ENCODE measurements around the gene KMT2E.
"Not testable (repeated sequence)": the region's sequence is repeated elsewhere in the genome, so short reads cannot be mapped to it uniquely, and the experiment has no call there.

Gene KMT2E

DNA sequence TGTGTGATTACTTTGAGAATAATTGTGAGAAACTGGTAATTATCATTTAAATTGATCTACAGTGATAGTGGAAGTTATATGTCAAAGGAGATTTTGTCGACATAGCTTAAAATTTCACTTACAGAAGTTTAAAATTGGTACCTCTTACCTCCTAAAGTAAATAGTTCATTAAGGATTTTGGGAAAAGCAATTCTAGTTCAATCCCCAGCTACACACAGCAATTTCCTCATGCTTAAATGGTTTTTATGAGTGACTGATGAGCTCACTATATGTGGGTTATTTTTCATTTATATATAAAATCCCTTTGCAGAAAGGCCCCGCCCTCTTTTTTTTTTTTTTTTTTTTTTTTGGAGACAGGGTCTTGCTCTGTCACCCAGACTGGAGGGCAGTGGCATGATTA lies 12.7 kb downstream of the KMT2E start:
- Histone ChIP-seq H3K4me2 (ENCODE audit: low read length) (peak overlapping the region; percentile 5; the same call in 1 of the 2 replicates), H3K4me1 (ENCODE audit: insufficient read depth, low read length, severe bottlenecking) (peaks cover 74% of the 10 kb centered on the region), H3K9me2 (ENCODE audit: low read depth, low read length) (no peaks in the 10 kb centered on the region), H3F3A (ENCODE audit: insufficient read depth, low read length) (0 out of 2 replicates have a peak, but pooled peaks cover 4% of the 10 kb centered on the region), H3K9me3 (ENCODE audit: low read length) (no peaks in the 10 kb centered on the region), H4K20me1 (ENCODE audit: insufficient read depth, low read length) (peaks cover 12% of the 10 kb centered on the region; the same call in 1 of the 2 replicates), H3K36me3 (ENCODE audit: insufficient read depth, low read length) (peaks cover 7% of the 10 kb centered on the region; the same call in 1 of the 2 replicates), H2AFZ (ENCODE audit: low read length) (no peak overlapping the region), H3K27ac (ENCODE audit: low read depth, low read length, poor library complexity, severe bottlenecking) (no peak overlapping the region), H3K9ac (ENCODE audit: low read length) (no peak overlapping the region), H3K79me2 (ENCODE audit: insufficient read depth, low read length) (peaks cover 100% of the 10 kb centered on the region), H3K27me3 (ENCODE audit: insufficient read depth, low read length) (no peaks in the 10 kb centered on the region), H3K4me3 (ENCODE audit: low read depth, low read length, poor library complexity, severe bottlenecking) (no peak overlapping the region)
- TF ChIP-seq, protein P1, sequence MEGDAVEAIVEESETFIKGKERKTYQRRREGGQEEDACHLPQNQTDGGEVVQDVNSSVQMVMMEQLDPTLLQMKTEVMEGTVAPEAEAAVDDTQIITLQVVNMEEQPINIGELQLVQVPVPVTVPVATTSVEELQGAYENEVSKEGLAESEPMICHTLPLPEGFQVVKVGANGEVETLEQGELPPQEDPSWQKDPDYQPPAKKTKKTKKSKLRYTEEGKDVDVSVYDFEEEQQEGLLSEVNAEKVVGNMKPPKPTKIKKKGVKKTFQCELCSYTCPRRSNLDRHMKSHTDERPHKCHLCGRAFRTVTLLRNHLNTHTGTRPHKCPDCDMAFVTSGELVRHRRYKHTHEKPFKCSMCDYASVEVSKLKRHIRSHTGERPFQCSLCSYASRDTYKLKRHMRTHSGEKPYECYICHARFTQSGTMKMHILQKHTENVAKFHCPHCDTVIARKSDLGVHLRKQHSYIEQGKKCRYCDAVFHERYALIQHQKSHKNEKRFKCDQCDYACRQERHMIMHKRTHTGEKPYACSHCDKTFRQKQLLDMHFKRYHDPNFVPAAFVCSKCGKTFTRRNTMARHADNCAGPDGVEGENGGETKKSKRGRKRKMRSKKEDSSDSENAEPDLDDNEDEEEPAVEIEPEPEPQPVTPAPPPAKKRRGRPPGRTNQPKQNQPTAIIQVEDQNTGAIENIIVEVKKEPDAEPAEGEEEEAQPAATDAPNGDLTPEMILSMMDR (IDR thresholded peaks at IDR 0.05; ENCODE audit: low read length), result no peak
- TF ChIP-seq EZH2 (IDR thresholded peaks at IDR 0.05; ENCODE audit: borderline replicate concordance, low read length), result no peak

DNA sequence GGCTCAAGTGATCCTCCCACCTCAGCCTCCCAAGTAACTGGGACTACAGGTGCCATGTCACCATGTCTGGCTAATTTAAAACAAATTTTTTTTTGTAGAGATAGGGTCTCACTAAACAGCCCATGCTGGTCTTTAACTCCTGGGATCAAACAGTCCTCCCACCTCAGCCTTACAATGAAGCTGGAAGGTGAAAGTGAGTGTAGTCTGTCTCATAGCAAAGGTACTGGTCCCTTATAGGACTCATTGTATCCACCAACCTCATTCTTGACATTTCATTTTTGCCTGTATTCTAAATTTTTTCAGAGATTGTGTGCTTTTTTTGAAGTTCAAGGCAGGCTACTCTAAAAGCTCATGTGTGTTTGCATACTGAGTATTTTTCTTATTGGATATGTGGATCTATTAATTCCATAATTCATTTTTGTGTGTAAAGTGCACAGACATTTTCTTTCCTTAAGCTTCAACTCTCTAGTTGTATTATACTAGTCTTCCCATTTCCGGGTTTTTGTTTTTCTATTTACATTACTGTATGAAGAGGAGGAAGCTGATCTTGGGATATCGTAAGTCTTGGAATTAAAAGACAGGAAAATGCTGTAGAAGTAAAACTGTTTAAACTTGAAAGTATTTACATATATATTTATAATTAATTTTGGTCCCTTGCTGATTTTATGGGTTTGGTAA lies 13.3 kb downstream of the KMT2E start:
- Histone ChIP-seq H3K27me3 (ENCODE audit: insufficient read depth, low read length) (no peaks in the 10 kb centered on the region), H3K27ac (ENCODE audit: low read depth, low read length, poor library complexity, severe bottlenecking) (peak overlapping the region; percentile 14), H3K36me3 (ENCODE audit: insufficient read depth, low read length) (peaks cover 7% of the 10 kb centered on the region; the same call in 1 of the 2 replicates), H3K4me1 (ENCODE audit: insufficient read depth, low read length, severe bottlenecking) (peaks cover 68% of the 10 kb centered on the region), H3K4me3 (ENCODE audit: low read depth, low read length, poor library complexity, severe bottlenecking) (no peak overlapping the region), H3K9me2 (ENCODE audit: low read depth, low read length) (no peaks in the 10 kb centered on the region), H3K4me2 (ENCODE audit: low read length) (peak overlapping the region; percentile 17; the same call in 1 of the 2 replicates), H3K9me3 (ENCODE audit: low read length) (no peaks in the 10 kb centered on the region), H4K20me1 (ENCODE audit: insufficient read depth, low read length) (peaks cover 12% of the 10 kb centered on the region; the same call in 1 of the 2 replicates), H3F3A (ENCODE audit: insufficient read depth, low read length) (0 out of 2 replicates have a peak, but pooled peaks cover 4% of the 10 kb centered on the region), H3K9ac (ENCODE audit: low read length) (no peak overlapping the region), H3K79me2 (ENCODE audit: insufficient read depth, low read length) (peaks cover 100% of the 10 kb centered on the region), H2AFZ (ENCODE audit: low read length) (no peak overlapping the region)
- TF ChIP-seq, protein P1 (IDR thresholded peaks at IDR 0.05; ENCODE audit: low read length), result no peak; the same call in 1 of the 2 replicates
- no peak for TF ChIP-seq EZH2 (IDR thresholded peaks at IDR 0.05; ENCODE audit: borderline replicate concordance, low read length)

DNA sequence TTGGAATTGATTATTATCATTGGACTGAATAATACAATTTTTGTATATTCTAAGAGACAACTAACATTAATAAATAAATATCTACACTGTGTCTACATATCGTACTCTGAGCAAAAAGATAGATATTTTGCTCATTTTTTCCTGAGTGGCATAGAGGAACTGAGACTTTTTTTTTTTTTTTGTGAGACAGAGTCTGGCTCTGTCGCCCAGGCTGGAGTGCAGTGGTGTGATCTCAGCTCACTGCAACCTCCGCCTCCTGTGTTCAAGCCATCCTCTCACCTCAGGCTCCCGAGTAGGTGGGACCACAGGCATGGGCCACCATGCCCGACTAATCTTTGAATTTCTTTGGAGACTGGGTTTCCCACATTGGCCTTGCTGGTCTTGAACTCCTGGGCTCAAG lies 14.0 kb downstream of the KMT2E start:
- Histone ChIP-seq H3K36me3 (ENCODE audit: insufficient read depth, low read length) (peaks cover 13% of the 10 kb centered on the region; the same call in 1 of the 2 replicates), H4K20me1 (ENCODE audit: insufficient read depth, low read length) (peaks cover 12% of the 10 kb centered on the region; the same call in 1 of the 2 replicates), H3K4me2 (ENCODE audit: low read length) (peak overlapping the region; percentile 16; the same call in 1 of the 2 replicates)

DNA sequence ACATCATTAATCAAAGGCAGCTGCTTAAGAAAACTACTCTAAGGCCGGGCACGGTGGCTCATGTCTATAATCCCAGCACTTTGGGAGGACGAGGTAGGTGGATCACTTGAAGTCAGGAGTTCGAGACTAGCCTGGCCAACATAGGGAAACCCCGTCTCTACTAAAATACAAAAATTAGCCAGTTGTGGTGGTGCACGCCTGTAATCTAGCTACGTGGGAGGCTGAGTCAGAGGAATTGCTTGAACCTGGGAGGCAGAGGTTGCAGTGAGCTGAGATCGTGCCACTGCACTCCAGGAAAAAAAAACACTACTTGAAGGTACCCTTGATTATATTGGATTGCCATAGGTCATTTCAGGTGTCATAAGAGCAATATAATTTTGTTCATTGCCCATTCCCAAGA lies 14.9 kb downstream of the KMT2E start:
- not testable (repeated sequence) for H3K9me2 ChIP-seq (ENCODE audit: low read depth, low read length); H3K9me3 ChIP-seq (ENCODE audit: low read length); H3K4me3 ChIP-seq (ENCODE audit: low read depth, low read length, poor library complexity, severe bottlenecking); H3K9ac ChIP-seq (ENCODE audit: low read length); H3K27me3 ChIP-seq (ENCODE audit: insufficient read depth, low read length); H3K27ac ChIP-seq (ENCODE audit: low read depth, low read length, poor library complexity, severe bottlenecking); H2AFZ ChIP-seq (ENCODE audit: low read length); H3K4me2 ChIP-seq (ENCODE audit: low read length)
- peaks cover 70% of the 10 kb centered on the region for H3K4me1 ChIP-seq (ENCODE audit: insufficient read depth, low read length, severe bottlenecking)
- H3F3A ChIP-seq (ENCODE audit: insufficient read depth, low read length), result 0 out of 2 replicates have a peak, but pooled peaks cover 13% of the 10 kb centered on the region
- peaks cover 15% of the 10 kb centered on the region; the same call in 1 of the 2 replicates for H3K36me3 ChIP-seq (ENCODE audit: insufficient read depth, low read length)
- peaks cover 11% of the 10 kb centered on the region; the same call in 1 of the 2 replicates for H4K20me1 ChIP-seq (ENCODE audit: insufficient read depth, low read length)
- peaks cover 100% of the 10 kb centered on the region for H3K79me2 ChIP-seq (ENCODE audit: insufficient read depth, low read length)

More for the DNA sequence above, 14.0 kb downstream of the KMT2E start:
- TF ChIP-seq, protein P1 (IDR thresholded peaks at IDR 0.05; ENCODE audit: low read length), result no peak
- no peak for TF ChIP-seq EZH2 (IDR thresholded peaks at IDR 0.05; ENCODE audit: borderline replicate concordance, low read length)
- peak overlapping the region; percentile 33 for H3K27ac ChIP-seq (ENCODE audit: low read depth, low read length, poor library complexity, severe bottlenecking)
- no peak overlapping the region for H3K9ac ChIP-seq (ENCODE audit: low read length)
- no peaks in the 10 kb centered on the region for H3K27me3 ChIP-seq (ENCODE audit: insufficient read depth, low read length)
- 0 out of 2 replicates have a peak, but pooled peaks cover 2% of the 10 kb centered on the region for H3K9me3 ChIP-seq (ENCODE audit: low read length)
- H3F3A ChIP-seq (ENCODE audit: insufficient read depth, low read length), result 0 out of 2 replicates have a peak, but pooled peaks cover 8% of the 10 kb centered on the region
- peaks cover 100% of the 10 kb centered on the region for H3K79me2 ChIP-seq (ENCODE audit: insufficient read depth, low read length)
- no peak overlapping the region for H2AFZ ChIP-seq (ENCODE audit: low read length)
- no peaks in the 10 kb centered on the region for H3K9me2 ChIP-seq (ENCODE audit: low read depth, low read length)
- peaks cover 68% of the 10 kb centered on the region for H3K4me1 ChIP-seq (ENCODE audit: insufficient read depth, low read length, severe bottlenecking)
- H3K4me3 ChIP-seq (ENCODE audit: low read depth, low read length, poor library complexity, severe bottlenecking), result no peak overlapping the region
